Colonic mucosa (tissue), 4 donors: ENCODE measurements around the gene KAT7. TPM values are rescaled to one million over a fixed set of nuclear protein-coding genes. Genes with fewer than 3 reads are reported as not detected.

Experiments used
- DNase-seq: peaks from one replicate; pipeline ENCODE4 v3.0.0-alpha.2; 2020
- H3K27ac ChIP-seq: fragments of 200-600 bp; one replicate; pipeline ENCODE4 v1.8.0; 2021
- H3K27me3 ChIP-seq: fragments of 200-600 bp; one replicate; pipeline ENCODE4 v1.8.0; 2021
- H3K36me3 ChIP-seq: fragments of 200-600 bp; one replicate; pipeline ENCODE4 v1.8.0; 2021
- H3K4me1 ChIP-seq: fragments of 200-600 bp; one replicate; pipeline ENCODE4 v1.8.0; 2021; ENCODE audit warnings: mild to moderate bottlenecking
- H3K4me3 ChIP-seq: fragments of 200-600 bp; one replicate; pipeline ENCODE4 v1.8.0; 2021
- H3K9ac ChIP-seq, 2 donors: one replicate each; pipeline ENCODE4 v1.7.0; 2013; ENCODE audit warnings: control low read depth in 2 of 2, low read depth in 2 of 2, low read length in 2 of 2
- H3K9me3 ChIP-seq: fragments of 200-600 bp; one replicate; pipeline ENCODE4 v1.8.0; 2021
- CTCF ChIP-seq: fragments of 200-600 bp; IDR thresholded peaks from one replicate; pipeline ENCODE4 v1.8.0; 2022; ENCODE audit warnings: antibody characterized with exemption, mild to moderate bottlenecking
- intact Hi-C: fragments of 100-400 bp; cut with DNase I; formaldehyde crosslinking; loops from one replicate; pipeline ENCODE4 v1.14.1; 2022
- total RNA-seq, 2 donors: library from RNA; stranded (reverse); fragmentation: NEBNext Ultra II Directional in 1 of 2; extraction: Animal tissue kit (Norgen Biotek cat#: 25700) in 1 of 2; gene quantifications; one replicate each; pipeline ENCODE4 v1.2.1, GENCODE V29; 2021
- donor health status: healthy.
- donor health status: DM: no; HTN: no; CAD: no.
- donor health status: DM: no; HTN: no; CAD: no.

The KAT7 gene
- total RNA-seq, 2 donors from 2014 or later = 39.4 to 42.5 TPM

DNA sequence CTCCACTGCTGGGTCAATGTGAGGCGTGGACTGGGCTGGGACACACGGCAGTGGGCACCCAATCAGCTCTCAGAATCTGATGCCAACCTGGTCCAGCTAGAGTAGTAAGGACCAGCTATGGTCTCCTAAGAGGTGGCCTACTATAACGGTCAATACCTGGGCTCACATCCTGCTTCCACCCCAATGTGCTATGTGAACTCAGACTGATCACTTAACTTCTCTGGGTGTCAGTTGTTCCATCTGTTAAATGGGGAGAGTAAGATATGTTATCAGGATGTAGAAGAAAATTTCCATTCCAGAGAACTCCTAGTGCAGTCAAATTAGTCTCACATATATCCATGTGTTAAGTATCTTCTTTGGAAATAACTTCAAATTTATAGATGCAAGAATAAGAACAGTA lies 38.8 kb upstream of the KAT7 start:
- intact Hi-C loops = no loop called here
- Histone ChIP-seq H3K36me3 (no peaks in the 10 kb centered on the region), H3K9me3 (no peaks in the 10 kb centered on the region), H3K27me3 (no peaks in the 10 kb centered on the region), H3K27ac (peak overlapping the region; percentile 11), H3K4me1 (no peaks in the 10 kb centered on the region), H3K9ac (no peak overlapping the region), H3K4me3 (no peak overlapping the region)
- DNase-seq = no peak
- TF ChIP-seq CTCF = no peak

DNA sequence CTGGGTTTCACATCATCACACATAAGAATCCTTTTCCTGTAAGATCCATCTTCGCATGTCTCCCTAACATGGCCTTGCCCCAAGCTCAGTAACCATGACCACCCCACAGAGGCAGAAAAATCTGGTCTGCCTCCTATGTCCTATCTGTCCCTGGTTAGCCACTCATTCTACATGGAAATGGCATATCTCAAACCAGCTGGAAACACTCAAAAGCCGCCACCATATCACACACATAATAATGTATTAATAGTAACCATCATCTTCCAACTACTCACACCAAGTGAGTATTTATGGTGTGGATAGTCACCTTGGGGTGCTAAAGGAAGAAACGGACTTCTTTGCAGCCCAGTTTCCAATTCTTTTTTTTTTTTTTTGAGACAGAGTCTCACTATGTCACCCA lies 36.0 kb upstream of the KAT7 start:
- no peak for DNase-seq
- H3K9ac ChIP-seq = no peak overlapping the region
- no peaks in the 10 kb centered on the region for H3K9me3 ChIP-seq
- H3K4me1 ChIP-seq = no peaks in the 10 kb centered on the region
- intact Hi-C loops = no loop called here
- no peaks in the 10 kb centered on the region for H3K27me3 ChIP-seq
- no peak overlapping the region for H3K4me3 ChIP-seq
- no peaks in the 10 kb centered on the region for H3K36me3 ChIP-seq
- no peak for TF ChIP-seq CTCF
- H3K27ac ChIP-seq = no peak overlapping the region

- Histone ChIP-seq H3K27me3 (no peaks in the 10 kb centered on the region), H3K9me3 (no peaks in the 10 kb centered on the region), H3K4me3 (no peak overlapping the region), H3K4me1 (no peaks in the 10 kb centered on the region), H3K9ac (no peak overlapping the region), H3K27ac (no peak overlapping the region), H3K36me3 (no peaks in the 10 kb centered on the region)
- no peak for TF ChIP-seq CTCF
- intact Hi-C loops = no loop called here
- DNase-seq = no peak
These were observed 34.5 kb upstream of the KAT7 start for GRCh38 chr17:49753959-49754391.

GRCh38 chr17:49755663-49756283 lies 32.7 kb upstream of the KAT7 start:
- TF ChIP-seq CTCF = no peak
- intact Hi-C loops = no loop called here
- Histone ChIP-seq H3K9me3 (no peaks in the 10 kb centered on the region), H3K4me1 (no peaks in the 10 kb centered on the region), H3K4me3 (no peak overlapping the region), H3K9ac (no peak overlapping the region), H3K27ac (no peak overlapping the region), H3K36me3 (no peaks in the 10 kb centered on the region), H3K27me3 (no peaks in the 10 kb centered on the region)
- DNase-seq = no peak

DNA sequence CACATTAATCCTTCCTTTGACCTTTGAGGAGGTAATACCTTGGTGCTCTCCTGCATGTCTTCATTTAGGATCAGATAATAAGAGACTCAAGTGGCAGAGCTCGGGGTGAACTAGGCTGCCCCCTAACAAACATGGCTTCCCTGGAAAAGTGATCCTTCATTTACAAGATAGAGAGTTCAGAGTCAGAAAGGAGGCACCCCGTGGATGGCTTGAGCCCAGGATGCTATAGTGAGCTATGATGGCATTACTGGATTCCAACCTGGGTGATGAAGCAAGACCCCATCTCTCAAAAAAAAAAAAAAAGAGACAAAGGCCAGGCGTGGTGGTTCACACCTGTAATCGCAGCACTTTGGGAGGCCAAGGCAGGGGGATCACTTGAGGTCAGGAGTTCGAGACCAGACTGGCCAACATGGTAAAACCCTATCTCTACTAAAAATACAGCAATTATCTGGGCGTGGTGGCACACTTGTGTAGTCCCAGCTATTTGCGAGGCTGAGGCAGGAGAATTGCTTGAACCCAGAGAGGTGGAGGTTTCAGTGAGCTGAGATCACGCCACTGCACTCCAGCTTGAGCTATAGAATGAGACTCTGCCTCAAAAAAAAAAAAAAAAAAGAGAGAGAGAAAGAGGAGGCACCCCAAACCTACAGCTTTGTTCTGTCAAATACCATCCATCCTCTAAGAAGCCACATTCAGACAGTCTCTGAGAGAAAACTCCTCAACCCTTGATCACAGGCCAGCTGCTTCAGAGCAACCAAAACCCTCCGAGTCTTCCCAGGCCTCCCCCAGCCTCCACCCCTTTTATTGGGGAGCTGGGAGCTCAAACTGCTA lies 31.9 kb upstream of the KAT7 start:
- H3K27ac ChIP-seq = no peak overlapping the region
- no peak overlapping the region for H3K4me3 ChIP-seq
- H3K27me3 ChIP-seq = no peaks in the 10 kb centered on the region
- no peak overlapping the region for H3K9ac ChIP-seq
- intact Hi-C loops = no loop called here
- H3K4me1 ChIP-seq = no peaks in the 10 kb centered on the region
- TF ChIP-seq CTCF = no peak
- no peaks in the 10 kb centered on the region for H3K36me3 ChIP-seq
- no peaks in the 10 kb centered on the region for H3K9me3 ChIP-seq
- DNase-seq = no peak
